HepG2 (cell line): ENCODE measurements around the gene KCTD14. TPM values are rescaled to one million over a fixed set of nuclear protein-coding genes. Genes with fewer than 3 reads are reported as not detected.

ENCODE experiments used
- ARID5B ChIP-seq: IDR thresholded peaks from 2 replicates; pipeline ENCODE4 v1.4.0; 2020; ENCODE audit warnings: mild to moderate bottlenecking, missing genetic modification reagents
- ARNT ChIP-seq: fragments of 450-650 bp; IDR thresholded peaks from 2 replicates; pipeline ENCODE4 v1.6.1; 2017
- BCL6 ChIP-seq: IDR thresholded peaks from 2 replicates; pipeline ENCODE4 v1.6.1; 2016; ENCODE audit warnings: missing genetic modification reagents, missing compliant biosample characterization
- CTCF ChIP-seq: sonication (generic); formaldehyde crosslinking; IDR thresholded peaks from 2 replicates; pipeline ENCODE4 v1.5.0; 2020; ENCODE audit warnings: mild to moderate bottlenecking, missing genetic modification reagents, moderate library complexity
- E2F1 ChIP-seq: sonication (generic); formaldehyde crosslinking; IDR thresholded peaks from 2 replicates; pipeline ENCODE4 v1.5.0; 2020; ENCODE audit warnings: missing genetic modification reagents
- PRPF4 ChIP-seq: fragments of 200-400 bp; formaldehyde crosslinking; IDR thresholded peaks from 2 replicates; pipeline ENCODE4 v1.6.1; 2016; ENCODE audit warnings: low read length, low read depth; ENCODE audit not compliant: poor library complexity, severe bottlenecking
- RAD21 ChIP-seq: fragments of 450-650 bp; formaldehyde crosslinking; IDR thresholded peaks from 2 replicates; pipeline ENCODE4 v1.5.0; 2020; ENCODE audit warnings: mild to moderate bottlenecking
- TEAD2 ChIP-seq: sonication (generic); formaldehyde crosslinking; IDR thresholded peaks from 2 replicates; pipeline ENCODE4 v1.9.0; 2021; ENCODE audit warnings: missing genetic modification reagents
- ZNF562 ChIP-seq: sonication (generic); formaldehyde crosslinking; IDR thresholded peaks from 2 replicates; pipeline ENCODE4 v1.8.0; 2022; ENCODE audit warnings: missing genetic modification reagents, borderline replicate concordance
- ZNF576 ChIP-seq: sonication (generic); formaldehyde crosslinking; IDR thresholded peaks from 2 replicates; pipeline ENCODE4 v1.4.0; 2020; ENCODE audit warnings: mild to moderate bottlenecking, missing genetic modification reagents
- ZSCAN29 ChIP-seq: sonication (generic); formaldehyde crosslinking; conservative IDR thresholded peaks from 2 replicates; pipeline ENCODE4 v1.4.0; 2020; ENCODE audit warnings: mild to moderate bottlenecking, missing genetic modification reagents
- polyA plus RNA-seq, 8 experiments: library from polyadenylated mRNA; depleted of rRNA in 3 of 8; stranded (reverse) in 7 of 8; unstranded in 1 of 8; fragments of >200 nt; fragmentation: Illumina TruSeq in 4 of 8; extraction: Trizol in 4 of 8; gene quantifications; 2 replicates each; pipeline versions ENCODE4 v1.2.1 to v1.2.3, GENCODE V29; 2011 to 2016; ENCODE audit warnings: low read depth in 4 of 8, missing spikeins in 1 of 8, mixed read lengths in 1 of 8; ENCODE audit not compliant: insufficient read depth in 1 of 8
- total RNA-seq, 5 experiments: library from RNA; depleted of rRNA; stranded (reverse); fragments of >200 nt; fragmentation: Illumina TruSeq; extraction: Trizol; gene quantifications; 2 replicates each; pipeline ENCODE4 v1.2.3, GENCODE V29; 2016; ENCODE audit warnings: low read depth in 1 of 5

Gene KCTD14
- total and polyA plus RNA-seq, 2 of the 13 experiments (the other 11 are each of a cell fraction or from before 2014, with no cell fraction given), result 10.3 to 15.6 TPM

- TF ChIP-seq ZNF576 (CRISPR knock-in tag) (no peak), RAD21 (CRISPR knock-in tag) (peak; percentile 65; the same call in 1 of the 2 replicates), ARID5B (CRISPR knock-in tag) (0 out of 2 replicates have a peak, but pooled peaks have one; percentile 19), PRPF4 (no peak), ARNT (no peak), BCL6 (no peak), ZNF562 (CRISPR knock-in tag) (no peak), E2F1 (CRISPR knock-in tag) (no peak), TEAD2 (CRISPR knock-in tag) (no peak), CTCF (peak; percentile 80), ZSCAN29 (CRISPR knock-in tag) (no peak)
These were observed 22.9 kb downstream of the KCTD14 start (continued) for GRCh38 chr11:78000193-78000592.
